GM19023 (cell line): ENCODE results near the gene AIF1.

ENCODE experiments used
- ATAC-seq: cut with Tn5 transposase; IDR thresholded peaks from one replicate; pipeline ENCODE4 v1.9.1; 2021; ENCODE audit warnings: mild to moderate bottlenecking, moderate library complexity; ENCODE audit not compliant: unreplicated experiment

AIF1 gene

DNA sequence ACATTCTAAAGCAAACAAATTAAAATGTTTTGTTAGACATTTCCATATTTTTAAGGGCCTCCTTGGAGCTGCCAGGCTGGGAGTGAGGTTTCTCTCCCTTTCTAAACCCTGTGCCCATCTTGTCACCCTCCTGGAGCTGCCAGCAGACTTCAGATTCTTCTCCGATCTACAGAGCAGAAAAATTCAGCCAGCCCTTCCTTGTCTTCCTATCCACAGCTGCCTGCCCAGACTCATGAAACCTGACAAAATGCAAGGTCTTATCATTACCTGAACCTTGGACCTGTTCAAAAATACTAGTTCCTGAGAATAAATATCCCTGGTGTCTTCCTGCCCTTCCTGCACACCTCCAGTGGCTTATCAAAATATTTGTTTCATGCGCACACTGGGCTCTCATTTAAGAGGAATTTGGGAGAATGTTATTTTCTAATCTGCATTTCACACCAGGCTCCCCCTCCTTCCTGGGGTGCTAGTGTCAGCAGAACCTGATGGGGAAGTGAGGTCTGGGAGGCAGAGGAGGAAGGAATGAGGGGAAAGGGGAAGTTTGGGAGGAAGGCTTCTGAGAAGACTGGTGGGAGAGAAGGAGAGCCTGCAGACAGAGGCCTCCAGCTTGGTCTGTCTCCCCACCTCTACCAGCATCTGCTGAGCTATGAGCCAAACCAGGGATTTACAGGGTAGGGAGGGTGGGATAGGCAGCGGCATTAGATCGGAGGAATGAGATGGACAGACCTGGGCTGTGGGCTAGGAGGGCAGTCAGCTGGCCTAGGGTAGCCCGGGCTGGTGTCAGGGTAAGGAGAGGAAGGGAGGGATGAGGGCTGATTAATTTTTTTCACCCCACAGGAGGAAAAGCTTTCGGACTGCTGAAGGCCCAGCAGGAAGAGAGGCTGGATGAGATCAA is at the start of gene AIF1:
TSS of gene AIF1 (plus strand) at position 551 of the 895 bp plus-strand sequence. CDS start at position 647, 96 bp downstream.
- ATAC-seq: no peak

DNA sequence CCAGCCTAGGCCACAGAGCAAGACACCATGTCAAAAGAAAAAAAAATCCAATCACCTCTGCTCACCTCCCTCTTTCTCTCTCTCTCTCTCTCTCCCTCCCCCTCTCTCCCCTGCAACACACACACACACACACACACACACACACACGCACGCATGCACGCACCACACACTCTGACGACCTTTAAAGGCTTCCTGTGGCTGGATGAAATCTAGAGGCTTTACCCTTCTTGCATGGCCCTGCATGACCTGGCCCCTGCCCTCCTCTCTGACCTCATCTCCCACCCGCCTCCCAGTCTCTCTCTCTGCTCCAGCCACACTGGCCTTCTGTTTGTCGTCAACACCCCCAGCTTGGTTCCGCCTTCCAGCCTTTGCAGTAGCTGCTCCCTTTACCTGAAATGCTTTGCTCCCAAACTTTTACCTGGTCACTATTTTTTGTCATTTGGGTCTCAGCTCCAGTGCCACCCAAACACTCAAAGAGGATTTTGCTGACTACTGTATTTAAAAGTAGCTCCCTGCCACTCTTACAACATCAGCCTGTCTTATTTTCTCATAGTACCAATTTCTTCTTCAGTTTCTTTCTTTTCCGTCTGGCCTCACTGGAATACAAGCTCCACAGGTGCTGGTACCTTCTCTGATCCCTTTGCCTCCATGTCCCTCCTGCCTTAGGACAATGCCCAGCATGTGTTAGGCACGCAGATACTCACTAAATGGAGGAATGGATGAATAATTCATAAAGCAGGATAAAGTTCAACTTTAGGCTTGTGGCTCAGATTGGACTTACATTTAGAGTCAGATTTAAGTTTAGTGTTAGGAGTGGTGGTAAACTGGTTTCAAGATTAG is 47.3 kb upstream of the AIF1 start:
- no peak for ATAC-seq

GRCh38 chr6:31568537-31568961 is 46.5 kb upstream of the AIF1 start:
- ATAC-seq: peak; percentile 58

DNA sequence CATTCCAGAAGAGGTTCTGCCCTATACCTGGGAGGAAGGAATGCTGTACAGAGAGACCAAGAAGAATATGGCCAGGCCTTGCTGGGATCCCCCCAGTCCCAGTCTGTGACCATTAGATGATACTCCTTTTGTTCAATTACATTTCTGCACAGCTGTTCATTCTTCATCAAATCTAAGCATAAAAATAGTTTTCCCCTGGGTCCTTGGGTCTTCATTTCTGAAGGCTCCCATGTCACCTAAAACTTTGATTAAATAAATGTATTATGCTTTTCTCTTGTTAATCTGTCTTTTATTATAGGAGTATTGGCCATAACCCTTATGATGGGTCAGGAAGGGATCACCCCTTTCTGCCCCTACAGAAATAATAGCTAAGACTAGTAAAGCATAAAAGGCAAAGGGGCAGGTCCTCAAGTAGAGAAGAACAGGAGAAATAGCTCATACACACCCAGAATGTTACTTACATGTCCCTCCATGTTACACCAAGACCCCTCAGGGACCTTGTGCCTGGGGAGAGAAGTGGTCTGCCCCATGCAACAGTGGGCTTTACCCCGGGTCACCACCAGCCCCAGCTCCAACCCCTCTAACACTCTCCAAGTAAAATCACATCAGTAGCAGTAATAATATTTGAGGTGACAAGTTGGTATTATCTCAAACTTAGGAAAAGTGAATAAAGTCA is 45.0 kb upstream of the AIF1 start:
- no peak for ATAC-seq

DNA sequence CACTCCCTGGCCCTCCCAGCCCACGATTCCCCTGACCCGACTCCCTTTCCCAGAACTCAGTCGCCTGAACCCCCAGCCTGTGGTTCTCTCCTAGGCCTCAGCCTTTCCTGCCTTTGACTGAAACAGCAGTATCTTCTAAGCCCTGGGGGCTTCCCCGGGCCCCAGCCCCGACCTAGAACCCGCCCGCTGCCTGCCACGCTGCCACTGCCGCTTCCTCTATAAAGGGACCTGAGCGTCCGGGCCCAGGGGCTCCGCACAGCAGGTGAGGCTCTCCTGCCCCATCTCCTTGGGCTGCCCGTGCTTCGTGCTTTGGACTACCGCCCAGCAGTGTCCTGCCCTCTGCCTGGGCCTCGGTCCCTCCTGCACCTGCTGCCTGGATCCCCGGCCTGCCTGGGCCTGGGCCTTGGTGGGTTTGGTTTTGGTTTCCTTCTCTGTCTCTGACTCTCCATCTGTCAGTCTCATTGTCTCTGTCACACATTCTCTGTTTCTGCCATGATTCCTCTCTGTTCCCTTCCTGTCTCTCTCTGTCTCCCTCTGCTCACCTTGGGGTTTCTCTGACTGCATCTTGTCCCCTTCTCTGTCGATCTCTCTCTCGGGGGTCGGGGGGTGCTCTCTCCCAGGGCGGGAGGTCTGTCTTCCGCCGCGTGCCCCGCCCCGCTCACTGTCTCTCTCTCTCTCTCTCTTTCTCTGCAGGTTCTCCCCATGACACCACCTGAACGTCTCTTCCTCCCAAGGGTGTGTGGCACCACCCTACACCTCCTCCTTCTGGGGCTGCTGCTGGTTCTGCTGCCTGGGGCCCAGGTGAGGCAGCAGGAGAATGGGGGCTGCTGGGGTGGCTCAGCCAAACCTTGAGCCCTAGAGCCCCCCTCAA is 42.8 kb upstream of the AIF1 start, which contains the start of gene LTA:
TSS of gene LTA (plus strand) at position 249 of the 871 bp plus-strand sequence. CDS start at position 703, 454 bp downstream.
- peak; percentile 54 for ATAC-seq

DNA sequence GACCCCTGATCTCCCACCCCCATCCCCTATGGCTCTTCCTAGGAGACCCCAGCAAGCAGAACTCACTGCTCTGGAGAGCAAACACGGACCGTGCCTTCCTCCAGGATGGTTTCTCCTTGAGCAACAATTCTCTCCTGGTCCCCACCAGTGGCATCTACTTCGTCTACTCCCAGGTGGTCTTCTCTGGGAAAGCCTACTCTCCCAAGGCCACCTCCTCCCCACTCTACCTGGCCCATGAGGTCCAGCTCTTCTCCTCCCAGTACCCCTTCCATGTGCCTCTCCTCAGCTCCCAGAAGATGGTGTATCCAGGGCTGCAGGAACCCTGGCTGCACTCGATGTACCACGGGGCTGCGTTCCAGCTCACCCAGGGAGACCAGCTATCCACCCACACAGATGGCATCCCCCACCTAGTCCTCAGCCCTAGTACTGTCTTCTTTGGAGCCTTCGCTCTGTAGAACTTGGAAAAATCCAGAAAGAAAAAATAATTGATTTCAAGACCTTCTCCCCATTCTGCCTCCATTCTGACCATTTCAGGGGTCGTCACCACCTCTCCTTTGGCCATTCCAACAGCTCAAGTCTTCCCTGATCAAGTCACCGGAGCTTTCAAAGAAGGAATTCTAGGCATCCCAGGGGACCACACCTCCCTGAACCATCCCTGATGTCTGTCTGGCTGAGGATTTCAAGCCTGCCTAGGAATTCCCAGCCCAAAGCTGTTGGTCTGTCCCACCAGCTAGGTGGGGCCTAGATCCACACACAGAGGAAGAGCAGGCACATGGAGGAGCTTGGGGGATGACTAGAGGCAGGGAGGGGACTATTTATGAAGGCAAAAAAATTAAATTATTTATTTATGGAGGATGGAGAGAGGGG is 41.6 kb upstream of the AIF1 start:
- no peak for ATAC-seq

GRCh38 chr6:31574106-31575061 is 40.6 kb upstream of the AIF1 start:
- no peak for ATAC-seq

DNA sequence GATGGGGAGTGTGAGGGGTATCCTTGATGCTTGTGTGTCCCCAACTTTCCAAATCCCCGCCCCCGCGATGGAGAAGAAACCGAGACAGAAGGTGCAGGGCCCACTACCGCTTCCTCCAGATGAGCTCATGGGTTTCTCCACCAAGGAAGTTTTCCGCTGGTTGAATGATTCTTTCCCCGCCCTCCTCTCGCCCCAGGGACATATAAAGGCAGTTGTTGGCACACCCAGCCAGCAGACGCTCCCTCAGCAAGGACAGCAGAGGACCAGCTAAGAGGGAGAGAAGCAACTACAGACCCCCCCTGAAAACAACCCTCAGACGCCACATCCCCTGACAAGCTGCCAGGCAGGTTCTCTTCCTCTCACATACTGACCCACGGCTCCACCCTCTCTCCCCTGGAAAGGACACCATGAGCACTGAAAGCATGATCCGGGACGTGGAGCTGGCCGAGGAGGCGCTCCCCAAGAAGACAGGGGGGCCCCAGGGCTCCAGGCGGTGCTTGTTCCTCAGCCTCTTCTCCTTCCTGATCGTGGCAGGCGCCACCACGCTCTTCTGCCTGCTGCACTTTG is 39.6 kb upstream of the AIF1 start, which contains the start of gene TNF:
TSS of gene TNF (plus strand) at position 231 of the 567 bp plus-strand sequence. CDS start at position 408, 177 bp downstream.
- no peak for ATAC-seq

DNA sequence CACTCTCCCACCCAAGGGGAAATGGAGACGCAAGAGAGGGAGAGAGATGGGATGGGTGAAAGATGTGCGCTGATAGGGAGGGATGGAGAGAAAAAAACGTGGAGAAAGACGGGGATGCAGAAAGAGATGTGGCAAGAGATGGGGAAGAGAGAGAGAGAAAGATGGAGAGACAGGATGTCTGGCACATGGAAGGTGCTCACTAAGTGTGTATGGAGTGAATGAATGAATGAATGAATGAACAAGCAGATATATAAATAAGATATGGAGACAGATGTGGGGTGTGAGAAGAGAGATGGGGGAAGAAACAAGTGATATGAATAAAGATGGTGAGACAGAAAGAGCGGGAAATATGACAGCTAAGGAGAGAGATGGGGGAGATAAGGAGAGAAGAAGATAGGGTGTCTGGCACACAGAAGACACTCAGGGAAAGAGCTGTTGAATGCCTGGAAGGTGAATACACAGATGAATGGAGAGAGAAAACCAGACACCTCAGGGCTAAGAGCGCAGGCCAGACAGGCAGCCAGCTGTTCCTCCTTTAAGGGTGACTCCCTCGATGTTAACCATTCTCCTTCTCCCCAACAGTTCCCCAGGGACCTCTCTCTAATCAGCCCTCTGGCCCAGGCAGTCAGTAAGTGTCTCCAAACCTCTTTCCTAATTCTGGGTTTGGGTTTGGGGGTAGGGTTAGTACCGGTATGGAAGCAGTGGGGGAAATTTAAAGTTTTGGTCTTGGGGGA is 38.9 kb upstream of the AIF1 start:
- no peak for ATAC-seq

DNA sequence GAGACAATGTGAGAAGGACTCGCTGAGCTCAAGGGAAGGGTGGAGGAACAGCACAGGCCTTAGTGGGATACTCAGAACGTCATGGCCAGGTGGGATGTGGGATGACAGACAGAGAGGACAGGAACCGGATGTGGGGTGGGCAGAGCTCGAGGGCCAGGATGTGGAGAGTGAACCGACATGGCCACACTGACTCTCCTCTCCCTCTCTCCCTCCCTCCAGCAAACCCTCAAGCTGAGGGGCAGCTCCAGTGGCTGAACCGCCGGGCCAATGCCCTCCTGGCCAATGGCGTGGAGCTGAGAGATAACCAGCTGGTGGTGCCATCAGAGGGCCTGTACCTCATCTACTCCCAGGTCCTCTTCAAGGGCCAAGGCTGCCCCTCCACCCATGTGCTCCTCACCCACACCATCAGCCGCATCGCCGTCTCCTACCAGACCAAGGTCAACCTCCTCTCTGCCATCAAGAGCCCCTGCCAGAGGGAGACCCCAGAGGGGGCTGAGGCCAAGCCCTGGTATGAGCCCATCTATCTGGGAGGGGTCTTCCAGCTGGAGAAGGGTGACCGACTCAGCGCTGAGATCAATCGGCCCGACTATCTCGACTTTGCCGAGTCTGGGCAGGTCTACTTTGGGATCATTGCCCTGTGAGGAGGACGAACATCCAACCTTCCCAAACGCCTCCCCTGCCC is 38.0 kb upstream of the AIF1 start:
- ATAC-seq: no peak

GRCh38 chr6:31577579-31577966 is 37.5 kb upstream of the AIF1 start:
- no peak for ATAC-seq

DNA sequence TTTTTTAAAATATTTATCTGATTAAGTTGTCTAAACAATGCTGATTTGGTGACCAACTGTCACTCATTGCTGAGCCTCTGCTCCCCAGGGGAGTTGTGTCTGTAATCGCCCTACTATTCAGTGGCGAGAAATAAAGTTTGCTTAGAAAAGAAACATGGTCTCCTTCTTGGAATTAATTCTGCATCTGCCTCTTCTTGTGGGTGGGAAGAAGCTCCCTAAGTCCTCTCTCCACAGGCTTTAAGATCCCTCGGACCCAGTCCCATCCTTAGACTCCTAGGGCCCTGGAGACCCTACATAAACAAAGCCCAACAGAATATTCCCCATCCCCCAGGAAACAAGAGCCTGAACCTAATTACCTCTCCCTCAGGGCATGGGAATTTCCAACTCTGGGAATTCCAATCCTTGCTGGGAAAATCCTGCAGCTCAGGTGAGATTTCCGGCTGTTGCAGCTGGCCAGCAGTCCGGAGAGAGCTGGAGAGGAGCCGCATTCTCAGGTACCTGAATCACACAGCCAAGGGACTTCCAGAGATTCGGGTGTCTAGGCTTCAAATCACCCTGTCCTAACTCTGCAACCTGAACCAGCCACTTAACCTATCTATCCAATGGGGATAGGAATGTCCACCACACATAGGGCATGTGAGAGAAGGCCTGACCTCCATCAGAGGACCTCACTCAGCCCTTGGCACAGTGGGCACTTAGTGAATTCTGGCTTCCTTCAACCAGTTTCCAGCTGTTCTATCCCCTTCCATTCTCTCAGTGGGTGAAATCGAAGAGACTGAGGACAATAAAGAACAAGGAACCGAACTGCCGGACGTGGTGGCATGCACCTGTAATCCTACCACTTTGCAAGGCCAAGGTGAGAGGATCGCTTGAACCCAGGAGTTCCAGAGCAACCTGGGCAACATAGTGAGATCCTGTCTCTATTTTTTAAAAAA is 36.6 kb upstream of the AIF1 start:
- no peak for ATAC-seq

GRCh38 chr6:31579119-31579505 is 35.9 kb upstream of the AIF1 start:
- ATAC-seq: no peak

DNA sequence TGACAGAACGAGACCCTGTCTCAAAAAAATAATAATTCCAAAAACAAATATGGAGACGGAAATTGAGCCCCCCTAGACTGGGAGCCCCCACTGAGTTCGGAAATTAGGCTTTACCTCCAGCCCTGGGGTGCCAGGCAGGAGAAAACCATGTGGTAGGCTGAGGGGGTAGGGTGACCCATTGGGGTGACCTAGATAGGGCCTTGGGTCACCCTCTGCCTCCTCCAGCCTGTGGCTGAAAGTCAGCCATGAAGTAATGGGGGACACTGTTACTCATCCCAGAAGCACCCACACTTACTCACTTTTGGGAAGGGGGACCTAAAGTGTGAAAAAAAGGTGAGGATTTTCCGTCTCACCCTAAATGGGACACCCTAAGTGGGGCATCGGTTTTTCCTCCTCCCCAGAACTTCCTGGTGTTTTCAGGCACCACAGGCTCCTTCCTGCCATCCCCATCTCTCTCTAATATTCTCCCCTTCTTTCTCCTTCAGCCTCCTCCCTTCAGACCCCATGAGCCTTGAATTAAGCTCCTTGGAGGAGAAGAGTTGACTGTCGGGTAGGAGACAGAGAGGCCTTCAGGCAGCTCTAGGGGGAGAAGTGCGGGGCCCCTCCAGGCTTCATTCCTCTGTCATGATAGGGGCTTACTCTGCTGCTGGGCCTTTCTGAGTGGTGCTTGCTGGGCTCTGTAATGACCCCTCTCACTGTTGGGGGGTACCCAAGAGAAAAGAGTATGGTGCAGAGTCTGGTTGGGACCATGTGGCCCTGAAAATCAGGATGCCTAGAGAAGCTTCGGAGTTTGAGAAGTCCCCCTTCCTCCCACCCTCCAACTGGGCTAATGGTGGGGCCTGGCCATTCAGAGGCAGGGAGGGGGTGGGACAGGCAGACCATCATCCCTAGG is 35.2 kb upstream of the AIF1 start:
- ATAC-seq: no peak

GRCh38 chr6:31580438-31580740 is 34.6 kb upstream of the AIF1 start:
- no peak for ATAC-seq
